NT2/D1 (cell line): Measurements from ENCODE around the gene ABI1.

Experiments
- DNase-seq: peaks from one replicate; pipeline ENCODE4 v3.0.0-alpha.2; 2011; ENCODE audit warnings: low read depth, low spot score
- H3K27me3 ChIP-seq: 2 replicates; pipeline ENCODE4 v1.6.0; 2011; ENCODE audit warnings: mild to moderate bottlenecking; ENCODE audit not compliant: insufficient read length, insufficient read depth
- H3K36me3 ChIP-seq: 2 replicates; pipeline ENCODE4 v1.6.1; 2011; ENCODE audit warnings: mild to moderate bottlenecking, low read length, mixed read lengths; ENCODE audit not compliant: insufficient read depth, insufficient read length
- H3K4me1 ChIP-seq: 2 replicates; pipeline ENCODE4 v1.5.1; 2011; ENCODE audit not compliant: insufficient read depth, insufficient read length
- H3K4me3 ChIP-seq: 2 replicates; pipeline ENCODE4 v1.5.1; 2011; ENCODE audit warnings: low read depth; ENCODE audit not compliant: insufficient read length
- H3K9ac ChIP-seq: 2 replicates; pipeline ENCODE4 v1.6.0; 2011; ENCODE audit warnings: low read depth; ENCODE audit not compliant: insufficient read length
- H3K9me3 ChIP-seq: 2 replicates; pipeline ENCODE4 v1.5.1; 2011; ENCODE audit warnings: mild to moderate bottlenecking, low read length; ENCODE audit not compliant: insufficient read depth
- SUZ12 ChIP-seq: IDR thresholded peaks from 2 replicates; pipeline ENCODE4 v1.6.1; 2011; ENCODE audit not compliant: insufficient read length, insufficient read depth; ENCODE audit errors: extremely low read depth
- YY1 ChIP-seq: IDR thresholded peaks from 2 replicates; pipeline ENCODE4 v1.6.1; 2011; ENCODE audit not compliant: insufficient read length, insufficient read depth
- ZNF274 ChIP-seq: IDR thresholded peaks from 2 replicates; pipeline ENCODE4 v1.6.1; 2011; ENCODE audit warnings: mild to moderate bottlenecking, low read depth, low read length

Gene ABI1

GRCh38 chr10:26773633-26774032 lies 87.1 kb downstream of the ABI1 start:
- TF ChIP-seq ZNF274: no peak
- no peak for TF ChIP-seq YY1
- TF ChIP-seq SUZ12: no peak
- Histone ChIP-seq H3K27me3 (no peaks in the 10 kb centered on the region), H3K4me3 (no peak overlapping the region), H3K9ac (no peak overlapping the region), H3K36me3 (peaks cover 6% of the 10 kb centered on the region), H3K9me3 (no peaks in the 10 kb centered on the region), H3K4me1 (no peaks in the 10 kb centered on the region)
- DNase-seq: no peak

DNA sequence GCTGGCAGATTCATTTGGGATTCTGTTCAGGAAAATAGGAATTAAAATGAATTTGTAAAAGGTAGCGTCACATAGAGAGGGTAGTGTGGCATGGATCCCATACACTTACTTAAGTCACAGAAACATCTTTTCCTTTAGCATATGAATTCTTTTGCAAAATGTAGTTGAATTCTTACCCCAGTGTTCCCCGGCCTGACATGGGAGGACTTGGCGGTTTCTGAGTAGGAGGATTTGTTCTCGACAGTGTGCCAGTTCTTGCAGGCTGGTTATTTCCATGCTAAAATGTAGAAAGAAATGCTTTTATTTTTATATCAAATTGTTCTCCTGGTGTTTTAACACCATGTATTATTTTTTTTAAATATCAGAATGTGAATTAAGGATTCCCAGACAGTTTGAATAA lies 90.7 kb downstream of the ABI1 start:
- H3K4me3 ChIP-seq: no peak overlapping the region
- no peak for DNase-seq
- no peaks in the 10 kb centered on the region for H3K27me3 ChIP-seq
- no peak overlapping the region for H3K9ac ChIP-seq
- peaks cover 11% of the 10 kb centered on the region for H3K36me3 ChIP-seq
- no peak for TF ChIP-seq SUZ12
- TF ChIP-seq ZNF274: no peak
- no peaks in the 10 kb centered on the region for H3K9me3 ChIP-seq
- H3K4me1 ChIP-seq: no peaks in the 10 kb centered on the region

DNA sequence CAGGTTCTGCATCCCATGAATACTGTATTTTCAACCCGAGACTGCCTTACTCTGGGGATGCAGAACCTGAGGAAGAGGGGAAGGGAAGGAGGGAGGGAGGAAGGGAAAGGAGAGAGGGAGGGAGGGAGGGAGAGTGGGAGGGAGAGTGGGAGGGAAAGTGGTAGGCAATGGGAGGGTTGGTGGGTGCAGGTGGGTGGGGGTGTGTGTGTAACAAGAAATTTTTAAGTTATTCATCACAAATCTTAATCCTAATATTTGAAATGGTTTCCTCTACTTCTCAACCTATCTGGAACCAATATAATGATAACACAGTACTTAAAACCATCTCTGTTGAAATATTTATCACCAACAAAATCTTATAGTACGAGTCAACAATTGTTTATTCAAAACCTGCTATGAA lies 95.2 kb downstream of the ABI1 start:
- Histone ChIP-seq H3K9me3 (no peaks in the 10 kb centered on the region), H3K4me1 (no peaks in the 10 kb centered on the region), H3K36me3 (peaks cover 34% of the 10 kb centered on the region), H3K9ac (no peak overlapping the region), H3K27me3 (no peaks in the 10 kb centered on the region), H3K4me3 (no peak overlapping the region)
- DNase-seq: no peak
- no peak for TF ChIP-seq YY1
- no peak for TF ChIP-seq SUZ12
- no peak for TF ChIP-seq ZNF274

DNA sequence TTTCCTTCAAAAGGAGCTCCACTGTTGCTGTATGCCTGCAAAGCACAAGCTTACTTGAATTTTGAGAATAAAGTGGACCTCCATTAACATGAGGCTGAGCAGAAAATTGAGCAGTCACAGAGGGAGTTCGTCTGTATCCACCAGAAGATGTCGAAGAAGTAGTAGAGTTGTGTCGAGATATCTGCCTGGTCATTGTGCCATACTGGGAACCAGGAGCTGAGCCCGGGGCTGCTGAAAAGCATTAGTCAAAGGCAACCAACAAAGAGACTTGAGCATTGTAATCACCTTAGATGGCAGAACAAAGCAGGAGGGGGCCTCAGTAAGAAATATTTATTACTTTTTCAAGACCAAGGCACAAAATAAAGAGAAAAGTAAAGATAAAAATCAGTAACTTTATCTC lies 101.8 kb downstream of the ABI1 start:
- peaks cover 17% of the 10 kb centered on the region for H3K36me3 ChIP-seq
- no peaks in the 10 kb centered on the region for H3K9me3 ChIP-seq
- H3K9ac ChIP-seq: no peak overlapping the region
- TF ChIP-seq SUZ12: no peak
- TF ChIP-seq YY1: no peak
- no peak for TF ChIP-seq ZNF274
- no peaks in the 10 kb centered on the region for H3K27me3 ChIP-seq
- H3K4me1 ChIP-seq: no peaks in the 10 kb centered on the region
- DNase-seq: no peak
- H3K4me3 ChIP-seq: no peak overlapping the region

GRCh38 chr10:26755443-26755903 lies 105.3 kb downstream of the ABI1 start:
- no peak overlapping the region for H3K9ac ChIP-seq
- H3K9me3 ChIP-seq: no peaks in the 10 kb centered on the region
- no peak overlapping the region for H3K4me3 ChIP-seq
- TF ChIP-seq SUZ12 (no peak), ZNF274 (no peak), YY1 (no peak)
- peaks cover 9% of the 10 kb centered on the region for H3K36me3 ChIP-seq
- DNase-seq: no peak
- H3K4me1 ChIP-seq: no peaks in the 10 kb centered on the region
- H3K27me3 ChIP-seq: no peaks in the 10 kb centered on the region

- no peak for TF ChIP-seq SUZ12
- TF ChIP-seq ZNF274: no peak
- no peak for TF ChIP-seq YY1
- H3K4me3 ChIP-seq: no peak overlapping the region
- no peaks in the 10 kb centered on the region for H3K9me3 ChIP-seq
- H3K27me3 ChIP-seq: no peaks in the 10 kb centered on the region
- H3K9ac ChIP-seq: no peak overlapping the region
- H3K4me1 ChIP-seq: no peaks in the 10 kb centered on the region
- no peak for DNase-seq
- H3K36me3 ChIP-seq: peaks cover 71% of the 10 kb centered on the region
These were observed 114.7 kb downstream of the ABI1 start for GRCh38 chr10:26746061-26746460.

- H3K4me1 ChIP-seq: no peaks in the 10 kb centered on the region
- no peaks in the 10 kb centered on the region for H3K27me3 ChIP-seq
- H3K4me3 ChIP-seq: no peak overlapping the region
- H3K9ac ChIP-seq: no peak overlapping the region
- TF ChIP-seq SUZ12: no peak
- TF ChIP-seq ZNF274: no peak
- no peak for TF ChIP-seq YY1
- peaks cover 82% of the 10 kb centered on the region for H3K36me3 ChIP-seq
- DNase-seq: no peak
- H3K9me3 ChIP-seq: no peaks in the 10 kb centered on the region
These were observed 116.9 kb downstream of the ABI1 start for GRCh38 chr10:26743841-26744240.

GRCh38 chr10:26743091-26743490 lies 117.7 kb downstream of the ABI1 start:
- DNase-seq: no peak
- TF ChIP-seq YY1 (no peak), SUZ12 (no peak), ZNF274 (no peak)
- no peak overlapping the region for H3K9ac ChIP-seq
- no peaks in the 10 kb centered on the region for H3K9me3 ChIP-seq
- H3K27me3 ChIP-seq: no peaks in the 10 kb centered on the region
- no peak overlapping the region for H3K4me3 ChIP-seq
- no peaks in the 10 kb centered on the region for H3K4me1 ChIP-seq
- peaks cover 81% of the 10 kb centered on the region for H3K36me3 ChIP-seq
